ENCODE data around the gene PHF21A.

DNA sequence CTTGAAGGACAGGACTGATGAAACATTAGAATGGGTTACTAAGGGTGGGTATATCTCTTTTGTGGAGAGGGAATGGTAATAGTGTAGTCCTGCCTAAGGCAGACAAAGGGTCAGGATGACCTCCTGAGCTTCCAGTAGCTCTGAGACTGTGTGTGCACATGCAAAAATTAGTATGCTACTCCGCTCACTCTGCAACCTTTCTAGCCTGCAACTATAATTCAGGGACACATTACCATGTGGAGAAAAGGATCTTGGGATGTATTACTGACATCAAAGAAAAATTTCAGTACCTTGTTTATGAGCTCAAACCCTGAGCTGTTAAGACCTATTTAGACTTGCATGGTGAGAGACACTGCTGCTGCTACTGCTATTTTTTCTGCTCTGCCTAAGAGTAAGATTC, 173.4 kb downstream of the PHF21A start:
- TF ChIP-seq, protein P1, sequence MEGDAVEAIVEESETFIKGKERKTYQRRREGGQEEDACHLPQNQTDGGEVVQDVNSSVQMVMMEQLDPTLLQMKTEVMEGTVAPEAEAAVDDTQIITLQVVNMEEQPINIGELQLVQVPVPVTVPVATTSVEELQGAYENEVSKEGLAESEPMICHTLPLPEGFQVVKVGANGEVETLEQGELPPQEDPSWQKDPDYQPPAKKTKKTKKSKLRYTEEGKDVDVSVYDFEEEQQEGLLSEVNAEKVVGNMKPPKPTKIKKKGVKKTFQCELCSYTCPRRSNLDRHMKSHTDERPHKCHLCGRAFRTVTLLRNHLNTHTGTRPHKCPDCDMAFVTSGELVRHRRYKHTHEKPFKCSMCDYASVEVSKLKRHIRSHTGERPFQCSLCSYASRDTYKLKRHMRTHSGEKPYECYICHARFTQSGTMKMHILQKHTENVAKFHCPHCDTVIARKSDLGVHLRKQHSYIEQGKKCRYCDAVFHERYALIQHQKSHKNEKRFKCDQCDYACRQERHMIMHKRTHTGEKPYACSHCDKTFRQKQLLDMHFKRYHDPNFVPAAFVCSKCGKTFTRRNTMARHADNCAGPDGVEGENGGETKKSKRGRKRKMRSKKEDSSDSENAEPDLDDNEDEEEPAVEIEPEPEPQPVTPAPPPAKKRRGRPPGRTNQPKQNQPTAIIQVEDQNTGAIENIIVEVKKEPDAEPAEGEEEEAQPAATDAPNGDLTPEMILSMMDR (IDR thresholded peaks at IDR 0.05 in 4 of 5, conservative IDR thresholded peaks at IDR 0.05 in 1 of 5): no peak
- TF ChIP-seq POLR2A (IDR thresholded peaks at IDR 0.05): no peak

All from gastrocnemius medialis (tissue), 4 donors.